Activated CD4-positive, alpha-beta T cell treated with anti-CD3 and anti-CD28 coated beads for 36 hours (primary cell): ENCODE measurements around the gene RFX3. TPM values are rescaled to one million over a fixed set of nuclear protein-coding genes. Genes with fewer than 3 reads are reported as not detected.

Source experiments
- ATAC-seq: fragments of 200-7000 bp; cut with Tn5 transposase; one replicate; pipeline ENCODE4 v1.10.0; 2021; ENCODE audit warnings: mild to moderate bottlenecking, moderate library complexity
- CTCF ChIA-PET: fragments of 350-600 bp; sonication (Branson Sonifier 250); formaldehyde crosslinking; loops from one replicate; lab custom pipeline; 2021; ENCODE audit warnings: antibody characterized with exemption; lab: Charles Lee
- POLR2A ChIA-PET: fragments of 350-600 bp; sonication (Branson Sonifier 250); formaldehyde crosslinking; loops from one replicate; lab custom pipeline; 2021; ENCODE audit warnings: antibody characterized with exemption, inconsistent platforms; lab: Charles Lee
- DNase-seq: peaks from one replicate; pipeline ENCODE4 v3.0.0-alpha.2; 2020
- H3K27ac Mint-ChIP-seq: one replicate; pipeline ENCODE4 v1.8.0; 2021; ENCODE audit warnings: mixed read lengths
- H3K27me3 Mint-ChIP-seq: one replicate; pipeline ENCODE4 v1.8.0; 2021; ENCODE audit warnings: mixed read lengths
- H3K36me3 Mint-ChIP-seq: one replicate; pipeline ENCODE4 v1.8.0; 2021; ENCODE audit warnings: low read depth, mixed read lengths
- H3K4me1 Mint-ChIP-seq: one replicate; pipeline ENCODE4 v1.8.0; 2021; ENCODE audit warnings: mixed read lengths
- H3K4me3 Mint-ChIP-seq: one replicate; pipeline ENCODE4 v1.8.0; 2021; ENCODE audit warnings: mild to moderate bottlenecking, moderate library complexity, mixed read lengths
- H3K9me3 Mint-ChIP-seq: one replicate; pipeline ENCODE4 v1.8.0; 2021; ENCODE audit warnings: low read depth, mixed read lengths
- intact Hi-C, 2 experiments: fragments of 100-400 bp; cut with DNase I in 1 of 2; cut with micrococcal nuclease in 1 of 2; formaldehyde crosslinking; loops; one replicate each; pipeline versions ENCODE4 v1.14.2 to v1.15.1; 2022 to 2024; cut with DNase I, micrococcal nuclease
- total RNA-seq, 2 experiments: library from RNA; stranded (reverse); gene quantifications; one replicate each; pipeline ENCODE4 v1.2.3, GENCODE V29; 2021

Gene RFX3
- total RNA-seq, 2 experiments from 2014 or later, result 12.5 to 16.6 TPM

DNA sequence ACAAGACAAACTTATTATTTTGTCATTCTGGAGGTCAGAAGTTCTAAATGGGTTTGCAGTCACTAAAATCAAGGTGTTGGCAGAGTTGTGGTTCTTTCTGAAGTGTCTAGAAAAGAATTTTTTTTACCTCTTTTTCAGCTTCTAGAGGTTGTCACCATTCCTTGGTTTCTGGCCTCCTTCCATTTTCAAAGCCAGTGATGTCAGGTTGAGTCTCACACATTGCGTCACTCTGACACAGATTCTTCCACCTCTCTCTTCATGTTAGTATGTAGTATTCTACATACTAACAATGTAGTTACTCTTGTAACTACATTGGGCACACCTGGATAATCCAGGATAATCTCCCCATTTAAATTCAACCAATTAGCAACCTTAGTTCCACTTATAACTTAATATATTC lies 290.3 kb downstream of the RFX3 start:
- ATAC-seq (no peak), DNase-seq (no peak)
- POLR2A ChIA-PET, result no interaction called here
- Mint-ChIP-seq H3K27ac (no peak overlapping the region), H3K9me3 (no peaks in the 10 kb centered on the region), H3K27me3 (no peaks in the 10 kb centered on the region), H3K4me1 (no peaks in the 10 kb centered on the region), H3K36me3 (peaks cover 5% of the 10 kb centered on the region), H3K4me3 (no peak overlapping the region)
- intact Hi-C loops, result no loop called here
- CTCF ChIA-PET, result interaction anchor here (0.9 to 1.7 kb wide), 2 partner anchors 10 to 50 kb away, joined by 3 to 4 read pairs; no protein-coding TSS in a partner anchor

DNA sequence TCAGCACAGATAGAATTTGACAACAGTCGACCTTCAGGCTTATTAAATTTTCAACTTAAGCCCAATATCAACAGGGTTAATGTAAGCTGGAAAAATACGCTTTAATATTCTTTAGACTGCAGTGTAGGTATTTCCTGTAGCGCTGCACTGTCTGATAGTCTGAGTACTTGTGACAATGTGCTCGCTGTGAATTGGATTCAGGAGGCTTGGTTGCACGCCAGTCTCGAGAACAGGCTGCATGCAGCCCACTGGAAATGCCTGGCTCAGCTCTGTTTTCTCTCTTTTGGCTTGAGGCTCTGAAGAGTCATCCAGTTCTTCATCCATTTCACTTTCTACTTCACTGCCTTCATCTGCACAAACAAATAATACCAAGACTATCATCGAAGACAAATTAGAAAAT lies 300.9 kb downstream of the RFX3 start:
- no peaks in the 10 kb centered on the region for H3K9me3 Mint-ChIP-seq
- CTCF ChIA-PET, result interaction anchor here (1.5 kb wide), 1 partner anchor 16 kb away, joined by 7 read pairs; no protein-coding TSS in a partner anchor
- no peaks in the 10 kb centered on the region for H3K27me3 Mint-ChIP-seq
- POLR2A ChIA-PET, result no interaction called here
- no peaks in the 10 kb centered on the region for H3K4me1 Mint-ChIP-seq
- peaks cover 12% of the 10 kb centered on the region for H3K36me3 Mint-ChIP-seq
- no peak overlapping the region for H3K4me3 Mint-ChIP-seq
- ATAC-seq, result no peak
- intact Hi-C loops, result no loop called here
- DNase-seq, result no peak
- H3K27ac Mint-ChIP-seq, result no peak overlapping the region

- Mint-ChIP-seq H3K27ac (no peak overlapping the region), H3K4me1 (no peaks in the 10 kb centered on the region), H3K4me3 (no peak overlapping the region), H3K27me3 (peaks cover 6% of the 10 kb centered on the region), H3K9me3 (no peaks in the 10 kb centered on the region), H3K36me3 (no peaks in the 10 kb centered on the region)
- ATAC-seq (no peak), DNase-seq (no peak)
- intact Hi-C loops, result no loop called here
- POLR2A ChIA-PET, result no interaction called here
- CTCF ChIA-PET, result interaction anchor here (0.6 to 1.2 kb wide), 3 partner anchors 11 to 496 kb away, joined by 4 read pairs; no protein-coding TSS in a partner anchor
These were observed 310.1 kb downstream of the RFX3 start for GRCh38 chr9:3215658-3216057.

- CTCF ChIA-PET, result interaction anchor here (1.2 kb wide), 1 partner anchor 226 kb away, joined by 4 read pairs; no protein-coding TSS in a partner anchor
- DNase-seq, result no peak
- no peak for ATAC-seq
- no peak overlapping the region for H3K27ac Mint-ChIP-seq
- H3K36me3 Mint-ChIP-seq, result no peaks in the 10 kb centered on the region
- peaks cover 7% of the 10 kb centered on the region for H3K27me3 Mint-ChIP-seq
- H3K4me3 Mint-ChIP-seq, result no peak overlapping the region
- intact Hi-C loops, result no loop called here
- no peaks in the 10 kb centered on the region for H3K9me3 Mint-ChIP-seq
- POLR2A ChIA-PET, result no interaction called here
- H3K4me1 Mint-ChIP-seq, result no peaks in the 10 kb centered on the region
These were observed 311.1 kb downstream of the RFX3 start for GRCh38 chr9:3214741-3215140.

DNA sequence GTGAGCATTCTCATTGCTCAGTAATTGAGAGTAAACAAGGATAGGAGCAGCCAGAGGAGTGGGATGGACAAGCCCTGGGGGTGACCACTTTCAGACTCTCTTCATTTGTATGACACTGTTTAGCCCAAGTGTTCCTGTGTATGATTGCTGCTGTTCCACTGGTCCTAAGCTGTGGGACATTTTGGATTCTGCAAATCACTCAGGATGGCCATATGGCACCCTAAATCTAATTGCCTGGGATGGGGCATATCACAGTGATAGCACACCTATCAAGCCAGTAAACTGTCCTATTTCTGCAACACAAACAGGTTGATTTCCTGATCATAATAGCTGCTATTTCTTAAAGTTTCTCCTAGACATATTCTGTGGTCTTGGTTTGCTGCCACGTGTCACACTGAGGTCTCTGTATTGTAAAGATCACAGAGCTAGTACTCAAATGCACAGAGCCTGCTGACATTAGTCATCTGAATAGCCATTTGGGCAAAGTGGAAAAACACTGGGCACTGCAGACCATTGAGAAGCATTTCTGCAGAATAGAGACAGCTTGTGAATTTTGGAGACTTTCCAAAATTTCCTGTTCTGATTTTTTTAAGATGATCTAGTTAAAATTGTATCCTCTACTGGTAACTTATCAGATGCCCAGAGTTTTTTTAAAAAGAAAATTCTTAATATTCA lies 320.2 kb downstream of the RFX3 start:
- intact Hi-C loops, result no loop called here
- no peak for DNase-seq
- H3K4me1 Mint-ChIP-seq, result no peaks in the 10 kb centered on the region
- H3K36me3 Mint-ChIP-seq, result no peaks in the 10 kb centered on the region
- no peaks in the 10 kb centered on the region for H3K9me3 Mint-ChIP-seq
- POLR2A ChIA-PET, result no interaction called here
- CTCF ChIA-PET, result interaction anchor here (0.9 to 1.4 kb wide), 4 partner anchors 8 to 35 kb away, joined by 3 to 4 read pairs (median 4); no protein-coding TSS in a partner anchor
- H3K27ac Mint-ChIP-seq, result no peak overlapping the region
- ATAC-seq, result no peak
- H3K4me3 Mint-ChIP-seq, result no peak overlapping the region
- H3K27me3 Mint-ChIP-seq, result peaks cover under 1% of the 10 kb centered on the region

GRCh38 chr9:3200331-3200774 lies 325.4 kb downstream of the RFX3 start:
- ChIA-PET POLR2A (no interaction called here), CTCF (no interaction called here)
- H3K27me3 Mint-ChIP-seq, result peaks cover 3% of the 10 kb centered on the region
- no peak overlapping the region for H3K27ac Mint-ChIP-seq
- intact Hi-C loops, result no loop called here
- no peaks in the 10 kb centered on the region for H3K36me3 Mint-ChIP-seq
- DNase-seq (no peak), ATAC-seq (no peak)
- H3K4me3 Mint-ChIP-seq, result no peak overlapping the region
- H3K9me3 Mint-ChIP-seq, result no peaks in the 10 kb centered on the region
- no peaks in the 10 kb centered on the region for H3K4me1 Mint-ChIP-seq

DNA sequence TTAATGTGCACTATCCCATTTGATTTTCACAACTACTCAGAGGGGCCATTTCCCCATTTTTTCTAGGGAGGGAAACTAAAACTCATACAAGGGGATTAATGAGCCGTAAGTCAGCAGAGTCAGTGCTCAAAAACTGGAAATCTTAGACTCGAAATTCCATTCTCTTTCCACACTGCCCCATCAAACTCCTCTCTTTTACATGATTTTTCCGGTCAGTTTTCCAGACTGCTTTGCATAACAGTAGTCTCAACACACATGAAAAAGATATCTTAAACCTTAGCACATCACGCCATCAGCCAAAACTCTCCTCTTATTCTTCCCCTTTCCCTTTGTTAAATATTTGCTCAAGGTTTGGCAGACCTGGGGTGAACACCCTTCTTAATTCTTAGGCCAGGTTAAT lies 332.0 kb downstream of the RFX3 start:
- intact Hi-C loops, result no loop called here

GRCh38 chr9:3191715-3192114 lies 334.1 kb downstream of the RFX3 start:
- no peak overlapping the region for H3K4me3 Mint-ChIP-seq
- CTCF ChIA-PET, result interaction anchor here (0.8 kb wide), 1 partner anchor 546 kb away, joined by 4 read pairs; no protein-coding TSS in a partner anchor

More for the DNA sequence above, 332.0 kb downstream of the RFX3 start:
- Mint-ChIP-seq H3K36me3 (no peaks in the 10 kb centered on the region), H3K27me3 (peaks cover 2% of the 10 kb centered on the region), H3K9me3 (no peaks in the 10 kb centered on the region), H3K4me1 (no peaks in the 10 kb centered on the region), H3K4me3 (no peak overlapping the region), H3K27ac (no peak overlapping the region)
- DNase-seq (no peak), ATAC-seq (no peak)
- ChIA-PET POLR2A (no interaction called here), CTCF (no interaction called here)

DNA sequence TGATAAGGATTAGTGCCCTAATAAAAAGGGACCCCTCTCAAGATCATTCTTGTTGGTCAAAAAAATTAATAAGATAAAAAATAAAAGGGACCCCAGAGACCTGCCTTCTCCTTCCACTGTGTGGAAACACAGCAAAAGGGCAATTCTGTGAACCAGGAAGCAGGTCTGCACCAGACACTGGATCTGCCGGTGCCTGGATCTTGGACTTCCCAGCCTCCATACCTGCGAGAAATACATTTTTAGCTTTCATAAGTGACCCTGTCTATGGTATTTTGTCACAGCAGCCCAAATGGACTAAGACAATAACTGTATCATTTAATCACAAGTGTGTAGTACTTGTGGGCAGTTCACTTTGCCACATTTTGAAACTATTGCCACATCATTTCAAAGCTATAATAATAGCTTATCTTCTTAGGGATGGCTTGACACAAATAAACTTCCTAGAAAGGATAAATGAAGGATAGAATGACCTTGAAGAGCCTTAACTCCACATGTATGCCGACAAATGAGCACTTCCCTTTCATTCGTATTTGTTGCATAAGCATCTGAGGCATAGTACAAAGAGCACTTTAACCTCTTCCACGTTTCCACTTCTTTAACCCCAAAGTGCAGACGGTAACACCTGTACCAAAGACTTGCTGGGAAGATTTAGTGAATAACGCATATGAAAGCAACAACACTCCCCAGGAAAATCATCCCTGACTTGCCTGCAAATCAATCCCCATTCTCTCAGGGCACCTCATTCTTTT lies 336.5 kb downstream of the RFX3 start:
- Mint-ChIP-seq H3K4me1 (no peaks in the 10 kb centered on the region), H3K27me3 (peaks cover 14% of the 10 kb centered on the region), H3K4me3 (no peak overlapping the region), H3K36me3 (no peaks in the 10 kb centered on the region), H3K27ac (no peak overlapping the region), H3K9me3 (no peaks in the 10 kb centered on the region)
- ATAC-seq (no peak), DNase-seq (no peak)
- CTCF ChIA-PET, result interaction anchor here (0.7 to 0.8 kb wide), 2 partner anchors 33 to 255 kb away, joined by 3 to 4 read pairs; no protein-coding TSS in a partner anchor
- POLR2A ChIA-PET, result no interaction called here
- intact Hi-C loops, result no loop called here

More at GRCh38 chr9:3191715-3192114, 334.1 kb downstream of the RFX3 start:
- Mint-ChIP-seq H3K36me3 (no peaks in the 10 kb centered on the region), H3K9me3 (no peaks in the 10 kb centered on the region), H3K27ac (no peak overlapping the region), H3K4me1 (no peaks in the 10 kb centered on the region), H3K27me3 (peaks cover 11% of the 10 kb centered on the region)
- ATAC-seq (no peak), DNase-seq (no peak)
- intact Hi-C loops, result no loop called here
- POLR2A ChIA-PET, result no interaction called here

GRCh38 chr9:3186751-3187150 lies 339.1 kb downstream of the RFX3 start:
- H3K4me1 Mint-ChIP-seq, result peaks cover under 1% of the 10 kb centered on the region
- ChIA-PET CTCF (interaction anchor here (1.3 kb wide), 1 partner anchor 49 kb away, joined by 3 read pairs; no protein-coding TSS in a partner anchor), POLR2A (no interaction called here)
- H3K27me3 Mint-ChIP-seq, result peaks cover 24% of the 10 kb centered on the region
- no peaks in the 10 kb centered on the region for H3K36me3 Mint-ChIP-seq
- H3K27ac Mint-ChIP-seq, result no peak overlapping the region
- H3K4me3 Mint-ChIP-seq, result no peak overlapping the region
- DNase-seq (no peak), ATAC-seq (no peak)
- H3K9me3 Mint-ChIP-seq, result no peaks in the 10 kb centered on the region
- intact Hi-C loops, result no loop called here

- Mint-ChIP-seq H3K36me3 (no peaks in the 10 kb centered on the region), H3K4me1 (peaks cover 2% of the 10 kb centered on the region), H3K27ac (no peak overlapping the region), H3K27me3 (peaks cover 36% of the 10 kb centered on the region), H3K4me3 (peak overlapping the region; percentile 60), H3K9me3 (no peaks in the 10 kb centered on the region)
- ChIA-PET POLR2A (no interaction called here), CTCF (interaction anchor here (0.6 to 2.1 kb wide), 7 partner anchors 31 to 456 kb away, joined by 3 to 10 read pairs (median 5); no protein-coding TSS in a partner anchor)
- ATAC-seq (peak; percentile 83), DNase-seq (peak; percentile 77)
- intact Hi-C loops, result loop anchor here (1.0 kb wide), 2 partner anchors 319 to 324 kb away; no protein-coding TSS in a partner anchor
These were observed 344.5 kb downstream of the RFX3 start for GRCh38 chr9:3181049-3181953.
